Measurements from ENCODE around the gene B4GALNT3.

Gene B4GALNT3

DNA sequence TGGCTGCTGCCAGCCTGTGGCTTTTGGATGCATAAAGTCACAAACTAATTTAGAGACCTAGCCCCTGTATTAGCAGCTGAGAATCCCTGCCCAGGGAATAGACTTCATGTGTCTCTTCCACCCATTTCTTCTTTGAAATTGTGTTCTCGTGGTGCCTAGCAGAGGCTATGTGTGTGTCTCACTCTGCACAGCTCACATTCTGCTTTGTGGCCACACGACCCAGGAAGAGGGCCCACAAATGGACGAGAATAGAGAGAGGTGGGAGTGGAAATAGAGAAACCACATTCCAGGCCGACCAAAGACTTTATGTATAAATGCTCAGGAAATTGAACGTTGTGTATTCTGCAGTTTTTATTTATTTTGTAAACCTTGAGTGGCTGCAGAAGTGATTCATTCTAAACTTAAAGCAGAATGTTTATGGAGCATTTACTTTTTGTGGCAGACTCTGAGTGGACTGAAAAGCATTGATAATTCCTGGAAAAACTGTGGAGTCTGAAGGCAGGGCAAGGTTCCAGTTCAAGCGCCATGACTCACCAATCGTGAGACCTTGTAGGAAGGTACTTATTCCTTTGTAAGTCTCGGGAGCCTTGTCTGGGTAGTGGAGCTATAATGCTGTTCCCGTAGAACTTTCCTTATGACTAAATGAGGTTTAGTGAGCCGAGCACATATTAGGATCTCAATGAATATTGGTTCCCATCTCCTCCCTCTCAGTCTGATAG is 9.1 kb downstream of the B4GALNT3 start:
- FAIRE-seq, result no peak

DNA sequence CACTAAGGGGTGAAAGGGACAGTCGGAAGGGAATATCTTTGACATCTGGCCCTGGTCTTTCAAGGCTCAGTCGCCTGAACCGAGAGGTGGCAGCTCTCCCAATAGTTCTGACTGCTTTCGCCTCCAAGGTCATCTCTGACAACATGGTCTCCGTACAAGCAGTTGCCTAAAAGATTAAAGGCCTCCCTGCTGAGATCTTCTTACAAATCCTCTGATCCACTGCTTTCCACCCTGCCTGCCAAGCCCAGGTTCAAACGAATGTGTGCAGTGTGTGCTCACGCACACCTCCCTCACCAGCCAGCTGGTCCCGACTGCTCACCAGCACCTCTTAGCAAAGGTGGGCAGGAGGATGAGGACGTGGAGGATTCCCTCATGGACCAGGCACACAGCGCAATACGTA is 10.4 kb downstream of the B4GALNT3 start:
- no peak for FAIRE-seq

DNA sequence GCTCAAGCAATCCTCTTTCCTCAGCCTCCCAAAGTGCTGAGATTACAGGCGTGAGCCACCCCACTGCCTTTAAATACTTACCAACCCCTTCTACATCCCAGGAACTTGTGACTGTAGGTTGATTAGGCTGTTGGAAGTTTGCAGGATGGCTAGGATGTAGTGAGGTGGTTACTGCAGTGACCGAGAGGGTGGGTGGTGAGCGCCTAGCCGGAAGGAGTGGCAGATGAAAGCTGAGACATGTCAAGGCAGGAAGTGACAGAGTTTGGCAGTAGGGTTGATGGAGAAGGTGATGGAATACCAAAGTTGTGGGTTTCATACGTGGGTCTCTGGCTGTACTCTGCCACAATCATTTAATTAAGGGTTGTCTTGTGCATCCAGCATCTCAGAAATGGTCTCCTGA is 13.5 kb downstream of the B4GALNT3 start:
- FAIRE-seq, result no peak

DNA sequence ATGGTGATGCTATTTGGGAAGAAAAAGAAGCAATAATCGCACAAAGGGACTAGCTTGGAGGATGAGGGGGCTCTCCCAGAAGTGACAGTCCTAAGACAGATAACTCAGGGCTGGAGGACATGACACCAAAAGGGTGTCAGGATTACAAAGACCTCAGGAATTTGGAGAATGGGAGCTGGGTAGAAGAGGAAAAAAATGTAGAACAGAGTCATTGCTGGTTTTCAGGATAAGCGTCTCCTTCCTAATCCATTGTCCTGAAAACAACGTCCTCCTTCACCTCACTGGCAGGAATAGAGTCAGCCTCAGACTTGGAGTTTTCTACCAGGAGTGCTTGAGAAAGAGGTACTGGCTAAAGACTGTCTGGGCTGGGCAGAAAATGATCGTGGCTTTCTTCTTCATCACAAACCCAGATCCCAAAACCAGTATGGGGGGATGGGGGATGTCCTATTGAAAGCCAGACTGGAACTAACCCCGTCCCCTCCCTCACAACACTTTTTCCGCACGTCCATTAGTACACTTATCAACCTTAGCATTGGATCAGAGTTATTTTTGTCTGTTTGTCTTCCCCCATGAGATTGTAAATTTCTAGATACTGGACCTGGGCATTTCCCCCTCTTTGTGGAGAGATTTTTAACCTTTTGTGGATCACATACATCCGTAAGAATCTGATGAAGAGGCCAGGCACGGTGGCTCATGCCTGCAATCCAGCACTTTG is 14.3 kb downstream of the B4GALNT3 start:
- no peak for FAIRE-seq

DNA sequence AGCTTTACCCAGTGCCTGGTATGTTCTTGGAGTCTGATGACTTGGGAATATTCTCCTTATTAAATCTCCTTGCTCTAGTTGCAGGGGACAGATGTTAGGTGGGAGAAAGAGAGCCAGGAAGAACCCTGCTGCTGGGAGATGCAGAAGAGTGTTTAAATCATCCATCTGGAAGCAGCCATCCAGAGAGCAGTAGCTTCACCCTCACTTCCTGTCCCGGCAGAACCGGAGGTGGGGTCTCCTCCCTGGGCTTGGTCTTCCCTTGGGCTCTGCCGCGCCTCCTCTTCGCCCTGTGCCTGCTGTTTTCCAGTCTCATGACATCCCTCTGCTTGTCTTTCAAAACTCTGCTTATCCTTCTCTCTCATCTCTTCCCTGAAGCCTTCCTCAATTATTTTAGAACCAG is 15.5 kb downstream of the B4GALNT3 start:
- FAIRE-seq, result no peak

DNA sequence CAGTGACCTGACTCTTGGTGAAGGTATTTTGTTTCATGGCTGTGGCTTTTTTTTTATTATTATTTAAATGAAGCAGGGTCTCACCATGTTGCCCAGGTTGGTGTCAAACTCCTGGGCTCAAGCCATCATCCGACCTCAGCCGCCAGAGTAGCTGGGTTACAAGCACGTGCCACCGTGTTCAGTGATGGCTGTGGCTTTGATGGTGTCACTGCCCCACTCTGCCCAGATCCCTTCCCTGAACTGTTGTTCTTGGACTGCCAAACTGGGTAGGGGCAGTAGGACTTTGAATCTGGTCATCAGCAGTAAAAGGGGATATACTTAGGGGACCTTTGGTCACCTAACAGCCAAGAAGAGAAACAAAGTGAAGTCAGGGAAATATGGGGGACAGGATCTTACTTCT is 19.4 kb downstream of the B4GALNT3 start:
- no peak for FAIRE-seq

DNA sequence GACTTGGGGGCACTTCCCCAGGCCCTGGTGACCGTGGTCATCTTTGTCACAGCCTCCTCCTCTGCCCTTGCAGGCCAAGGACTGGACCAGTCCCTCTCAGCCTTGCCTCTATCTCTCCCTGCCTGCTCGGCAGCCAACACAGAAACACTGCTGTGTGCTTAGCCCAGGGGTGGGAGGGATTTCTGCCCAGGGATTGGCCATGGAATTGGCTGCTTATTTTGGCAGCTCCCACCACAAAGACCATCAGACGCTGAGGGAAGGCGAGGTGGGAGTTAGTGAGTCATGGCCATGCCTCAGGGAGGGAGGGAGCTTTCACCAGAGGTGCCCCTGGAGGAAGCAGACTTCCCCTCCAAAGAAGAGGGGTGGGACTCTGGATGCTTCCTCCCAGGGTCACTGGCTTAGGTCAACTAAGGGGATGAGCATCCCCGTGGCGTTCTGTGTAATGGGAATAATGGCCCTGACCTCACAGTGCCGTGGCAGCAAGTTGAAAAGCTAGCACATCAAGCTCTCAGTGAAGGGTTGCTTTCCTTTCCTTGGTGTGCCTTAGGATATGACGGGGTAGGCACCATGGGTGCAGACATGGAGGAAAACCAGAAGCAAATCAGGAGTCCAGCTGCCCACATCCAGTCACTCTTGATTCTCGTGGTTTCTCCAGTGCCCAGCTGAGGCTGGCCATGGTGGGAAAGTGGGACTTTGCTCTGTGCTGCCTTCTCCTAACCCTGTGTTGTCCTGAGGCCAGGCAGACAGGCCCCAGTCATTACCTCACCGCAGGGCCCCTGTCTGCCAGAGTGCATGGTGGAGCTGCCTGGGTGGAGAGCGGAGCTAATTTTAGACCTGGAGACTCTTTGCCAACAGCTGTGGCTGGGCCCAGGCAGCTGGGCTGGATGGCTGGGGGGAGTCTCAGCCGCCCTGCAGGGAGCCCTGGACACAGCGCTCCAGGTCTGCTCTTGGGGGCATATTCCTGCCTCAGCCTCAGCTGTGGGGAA is 21.4 kb downstream of the B4GALNT3 start:
- FAIRE-seq, result no peak

DNA sequence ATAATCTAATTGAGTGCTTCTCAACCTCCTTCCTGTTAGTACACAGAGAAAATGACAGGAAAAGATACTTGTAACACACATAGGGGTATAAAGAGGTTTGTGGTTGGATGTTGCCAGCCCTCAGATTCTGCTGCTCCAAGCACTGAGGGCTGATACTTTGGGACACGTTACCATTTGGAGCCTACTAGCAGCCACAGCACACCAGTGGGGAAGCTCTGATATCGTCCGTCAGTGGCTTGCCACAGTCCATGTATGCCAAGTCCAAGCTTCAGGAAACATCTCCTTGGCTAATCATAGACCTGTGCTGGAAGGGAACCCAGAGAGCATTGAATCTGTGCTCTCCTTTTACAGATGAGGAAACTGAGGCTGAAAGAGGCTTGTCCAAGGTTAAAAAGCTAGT is 22.3 kb downstream of the B4GALNT3 start:
- no peak for FAIRE-seq

DNA sequence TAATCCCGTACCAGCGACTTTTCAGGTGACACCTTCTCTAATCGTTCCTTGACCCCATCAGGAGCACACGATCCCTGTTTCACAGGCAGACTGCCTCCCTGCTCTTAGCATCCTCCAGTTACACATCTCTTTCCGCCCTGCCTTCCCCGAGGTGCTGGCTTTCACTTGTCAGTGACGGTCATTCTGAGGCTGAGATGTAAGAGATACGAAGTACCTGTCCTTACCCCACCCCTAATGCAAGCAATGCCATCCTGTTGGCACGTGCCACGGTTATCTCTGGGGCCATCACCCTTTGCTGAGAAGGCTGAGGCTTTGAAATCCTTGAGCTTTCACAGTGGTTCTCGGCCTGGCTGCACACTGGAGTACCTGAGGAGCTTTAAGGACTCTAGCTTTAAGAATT is 24.4 kb downstream of the B4GALNT3 start:
- FAIRE-seq, result no peak

DNA sequence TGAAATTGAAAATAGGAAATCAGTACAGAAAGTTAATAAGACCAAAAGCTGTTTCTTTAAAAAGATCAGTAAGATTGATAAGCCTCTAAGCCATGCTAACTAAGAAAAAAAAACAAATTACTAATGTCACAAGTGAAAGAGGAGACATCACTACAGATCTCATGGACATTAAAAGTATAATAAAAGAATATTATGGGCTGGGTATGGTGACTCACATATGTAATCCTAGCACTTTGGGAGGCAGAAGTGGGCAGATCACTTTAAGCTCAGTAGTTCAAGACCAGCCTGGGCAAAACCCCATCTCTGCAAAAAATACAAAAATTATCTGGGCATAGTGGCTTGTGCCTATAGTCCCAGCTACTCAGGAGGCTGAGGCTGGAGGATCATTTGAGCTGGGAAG is 30.5 kb downstream of the B4GALNT3 start:
- FAIRE-seq, result no peak

DNA sequence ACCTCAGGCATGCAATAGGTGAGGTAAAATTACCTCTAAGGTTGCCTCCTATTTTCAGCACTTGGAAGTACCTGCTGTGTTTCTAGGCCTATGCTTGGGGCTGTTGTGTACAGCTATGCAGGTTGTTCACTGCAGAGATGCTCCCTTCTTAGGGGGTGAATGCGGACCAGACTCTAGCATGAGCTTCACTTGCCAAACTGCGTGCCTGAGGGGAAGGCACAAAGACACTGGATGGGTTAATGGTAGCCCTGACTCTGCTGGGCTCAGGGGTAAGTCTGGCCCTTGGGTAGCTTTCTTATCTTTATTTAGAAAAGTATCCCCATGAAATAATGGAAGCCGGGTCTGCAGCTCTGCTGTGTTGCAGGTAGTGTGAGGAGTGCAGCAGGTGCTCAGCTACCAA is 35.7 kb downstream of the B4GALNT3 start:
- no peak for FAIRE-seq

DNA sequence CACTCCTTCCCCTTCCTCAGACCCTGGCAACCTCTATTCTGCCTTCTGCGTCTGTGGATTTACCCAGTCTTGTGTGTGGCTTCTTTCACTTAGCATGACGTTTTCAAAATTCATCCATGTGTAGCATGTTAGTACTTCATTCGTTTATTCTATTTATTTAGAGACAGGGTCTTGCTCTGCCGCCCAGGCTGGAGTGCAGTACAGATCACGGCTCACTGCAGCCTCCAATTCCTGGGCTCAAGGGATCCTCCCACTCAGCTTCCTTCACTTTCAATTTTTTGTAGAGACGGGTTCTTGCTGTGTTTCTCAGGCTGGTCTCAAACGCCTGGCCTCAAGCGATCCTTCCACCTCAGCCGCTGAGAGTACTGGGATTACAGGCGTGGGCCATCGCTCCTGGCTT is 37.0 kb downstream of the B4GALNT3 start:
- FAIRE-seq, result no peak

DNA sequence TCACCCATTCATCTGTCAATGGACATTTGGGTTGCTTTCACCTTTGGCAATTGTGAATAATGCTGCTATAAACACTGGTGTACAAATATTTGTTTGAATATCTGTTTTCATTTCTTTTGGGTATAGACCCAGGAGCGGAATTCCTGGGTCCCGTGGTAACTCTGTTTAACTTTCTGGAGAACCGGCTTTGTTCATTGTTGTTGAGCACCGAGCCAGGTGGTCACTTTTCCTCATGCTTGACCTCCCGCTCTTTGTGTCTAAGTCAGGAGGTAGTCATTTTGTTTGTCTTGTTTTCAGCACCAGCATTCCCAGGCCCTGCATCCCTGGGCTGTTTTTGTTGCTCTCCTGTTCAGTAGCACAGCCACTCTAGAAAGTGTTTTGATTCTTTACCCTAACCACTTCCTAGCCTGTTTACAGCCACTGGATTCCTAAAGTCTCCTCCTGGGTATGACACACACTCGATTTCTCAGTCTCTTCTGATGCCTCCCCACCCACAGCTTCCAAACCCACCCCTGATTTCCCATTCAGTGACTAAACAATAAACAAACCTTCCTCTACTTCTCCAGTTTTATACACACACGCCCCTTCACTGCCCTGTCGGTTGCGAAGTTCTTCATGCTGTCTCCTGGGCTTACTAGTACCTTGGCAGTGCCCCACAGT is 37.9 kb downstream of the B4GALNT3 start:
- FAIRE-seq, result no peak

DNA sequence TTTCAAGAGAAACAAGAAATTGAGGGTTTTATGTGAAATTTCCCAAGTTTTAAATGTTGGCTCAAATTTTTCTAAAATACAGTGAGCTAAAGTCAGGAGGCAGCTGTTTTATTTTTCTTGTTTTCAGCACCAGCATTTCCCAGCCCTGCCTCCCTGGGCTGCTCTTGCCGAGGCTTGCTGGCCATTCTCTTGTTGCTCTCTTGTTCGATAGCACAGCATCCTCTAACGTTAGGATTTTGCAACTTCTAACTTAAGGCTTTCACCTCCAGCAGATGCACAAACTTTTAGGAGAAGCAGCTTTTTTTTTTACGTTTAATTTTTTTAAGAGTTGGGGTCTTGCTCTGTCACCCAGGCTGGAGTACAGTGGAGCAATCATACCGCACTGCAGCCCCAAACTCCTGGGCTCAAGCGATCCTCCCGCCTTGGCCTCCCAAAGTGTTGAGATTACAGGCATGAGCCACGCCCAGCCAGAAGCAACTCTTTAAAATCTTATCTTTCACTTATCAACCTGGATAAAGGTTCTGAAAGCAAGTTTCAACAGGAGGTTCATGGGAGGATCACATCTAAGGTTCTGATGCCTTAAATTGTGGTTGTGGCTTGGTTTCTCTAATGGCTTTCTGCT is 40.2 kb downstream of the B4GALNT3 start:
- no peak for FAIRE-seq

DNA sequence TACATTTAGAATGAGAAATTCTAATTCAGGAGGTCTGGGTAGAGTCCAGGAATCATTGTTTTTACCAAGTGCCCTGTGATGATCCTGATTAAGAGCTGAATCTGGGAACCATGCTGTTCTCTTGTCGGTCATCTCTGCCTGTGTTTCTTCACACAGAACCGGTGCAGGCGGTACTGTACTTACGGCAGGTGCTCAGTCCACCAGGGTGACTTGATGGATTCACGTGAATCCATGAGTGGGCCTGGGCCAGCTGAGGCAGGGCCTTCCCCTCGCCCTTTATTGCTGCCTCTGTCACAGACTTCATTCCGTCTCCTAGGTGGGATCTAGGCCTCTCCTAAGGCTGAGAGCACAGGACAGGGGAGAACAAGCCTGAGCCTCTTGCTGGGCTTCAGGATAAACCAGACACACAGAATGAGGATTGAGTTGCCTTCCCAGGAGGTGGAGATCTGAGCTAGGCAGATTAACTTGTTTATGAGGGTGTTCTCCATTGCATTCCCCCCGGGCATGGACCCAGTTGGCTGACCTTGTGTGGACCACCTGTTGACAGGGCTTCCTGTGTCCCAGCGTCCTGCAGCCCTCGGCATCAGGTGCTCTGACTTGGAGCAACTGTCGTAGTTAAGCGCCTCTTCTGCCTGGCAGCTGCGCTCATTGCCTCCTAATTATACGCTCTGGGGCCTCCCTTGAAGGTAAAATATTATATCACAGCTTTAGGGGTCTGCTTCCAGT is 42.1 kb downstream of the B4GALNT3 start:
- FAIRE-seq, result no peak

DNA sequence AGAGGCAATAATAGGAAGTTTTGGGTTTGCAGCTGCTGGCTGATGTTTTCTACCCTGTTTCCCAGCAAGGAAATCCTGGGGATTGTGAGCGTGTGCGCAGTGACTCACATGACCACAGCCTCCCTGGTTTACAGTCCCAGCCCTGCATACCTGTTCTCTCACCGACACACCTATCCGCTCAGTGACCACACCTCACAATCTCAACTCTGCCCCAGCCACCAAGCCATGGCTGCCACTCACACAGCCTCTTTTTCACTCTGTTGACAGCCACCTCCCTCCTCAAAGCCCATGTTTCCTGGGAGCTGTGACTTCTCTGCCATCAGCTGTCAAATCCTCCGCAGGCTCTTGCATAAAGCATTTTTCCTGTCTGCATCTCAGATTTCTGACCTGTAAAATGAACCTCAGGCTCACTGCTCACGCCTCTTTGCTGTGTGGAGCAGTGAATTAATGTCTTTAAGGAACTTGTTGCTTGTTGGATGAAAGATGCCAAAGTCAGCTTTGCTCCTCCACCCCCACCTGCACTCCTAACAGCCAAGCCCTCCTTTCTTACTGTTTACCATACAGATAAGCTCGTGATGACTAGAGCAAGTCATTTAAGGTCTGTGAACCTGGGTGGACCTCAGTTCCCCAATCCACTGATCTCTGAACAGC is 43.5 kb downstream of the B4GALNT3 start:
- FAIRE-seq, result no peak

DNA sequence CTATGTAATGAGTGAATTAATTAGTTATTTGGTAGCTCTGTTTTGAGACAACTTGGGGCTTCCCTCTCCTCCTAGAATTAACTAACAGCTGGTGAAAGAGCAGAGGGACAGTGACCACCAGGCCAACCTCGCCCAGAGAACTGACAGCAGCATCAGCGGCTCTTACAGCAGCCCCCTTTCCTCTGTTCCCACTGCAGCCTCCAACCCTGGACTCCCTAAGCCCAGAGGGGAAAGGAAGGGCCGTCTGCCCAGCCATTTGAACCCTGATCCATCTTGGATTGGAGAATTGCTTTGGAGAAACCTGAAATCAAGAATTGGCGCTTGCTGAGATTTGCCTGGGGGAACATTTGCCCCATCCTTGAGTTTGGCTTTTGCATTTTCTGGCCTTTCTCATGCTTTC is 45.5 kb downstream of the B4GALNT3 start:
- FAIRE-seq, result no peak

DNA sequence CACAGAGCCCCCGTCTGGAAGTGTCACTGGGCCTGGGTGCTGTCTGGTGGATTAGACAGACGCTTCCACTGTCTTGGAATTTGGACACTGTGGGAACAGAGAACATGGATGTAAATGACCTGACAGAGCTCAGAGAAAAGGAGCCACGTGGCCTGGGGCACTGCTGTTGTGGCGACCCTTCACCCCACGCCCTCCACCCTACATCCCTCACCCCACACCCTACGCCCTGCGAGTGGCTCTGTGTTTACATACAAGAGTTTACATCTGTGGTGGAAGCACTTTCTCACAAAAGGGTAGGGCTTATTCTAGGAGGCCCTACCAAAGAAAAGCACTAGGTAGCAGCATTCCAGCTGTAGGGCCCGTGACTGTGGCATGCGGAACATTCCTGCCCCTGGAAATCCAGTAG is 47.7 kb downstream of the B4GALNT3 start:
- FAIRE-seq, result no peak

DNA sequence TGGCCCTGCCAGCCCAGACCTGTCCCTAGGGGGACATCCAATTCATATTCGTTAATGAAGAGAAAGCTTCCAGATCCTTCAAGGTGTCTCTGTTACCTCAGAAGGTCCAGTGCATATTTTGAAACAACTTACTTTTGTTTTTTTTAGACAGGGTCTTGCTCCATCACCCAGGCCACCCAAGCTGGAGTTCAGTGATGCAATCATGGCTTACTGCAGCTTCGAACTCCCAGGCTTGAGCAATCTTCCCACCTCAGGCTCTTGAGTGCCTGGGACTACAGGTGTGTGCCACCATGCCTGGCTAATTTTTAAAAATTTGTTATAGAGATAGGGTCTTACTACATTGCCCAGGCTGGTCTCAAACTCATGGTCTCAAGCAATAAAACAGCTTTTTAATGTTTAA is 48.4 kb downstream of the B4GALNT3 start:
- FAIRE-seq, result no peak

DNA sequence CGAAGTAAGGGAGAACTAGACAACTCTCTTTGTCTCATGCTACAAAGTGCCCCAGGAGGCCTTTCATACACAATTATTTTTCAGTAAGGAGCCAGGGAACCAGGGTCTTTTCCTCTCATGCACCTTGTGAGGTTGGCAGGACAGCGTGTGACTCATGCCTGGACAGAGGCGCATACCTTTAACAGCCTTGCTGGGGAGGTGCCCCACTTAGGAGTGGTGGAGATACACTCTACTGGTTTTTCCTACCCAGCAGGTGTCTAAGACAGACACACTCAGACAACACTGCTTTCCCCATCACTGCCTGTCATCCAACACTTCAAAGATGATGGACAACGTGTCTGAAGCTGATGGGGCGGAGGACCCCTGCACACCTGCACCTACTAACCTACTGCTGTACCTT is 49.1 kb downstream of the B4GALNT3 start:
- no peak for FAIRE-seq

DNA sequence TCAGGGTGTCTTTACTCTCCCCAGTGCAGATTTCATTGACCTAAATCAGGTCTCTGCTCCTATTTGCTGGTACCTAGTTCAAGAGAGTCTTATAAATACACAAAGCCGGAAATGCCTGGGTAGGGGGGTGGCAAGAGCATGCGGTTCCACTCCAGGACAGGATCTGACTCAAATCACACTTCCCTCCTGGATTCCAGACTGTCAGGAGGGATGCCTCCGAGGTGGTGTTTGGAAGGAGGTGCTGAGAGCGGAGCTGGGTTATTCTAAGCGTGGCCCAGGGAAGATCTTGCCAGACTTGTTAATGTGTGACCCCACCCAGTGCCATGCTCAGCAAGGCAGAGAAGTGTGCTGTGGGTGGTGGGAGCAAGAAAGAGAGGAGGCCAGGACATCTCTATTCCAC is 49.8 kb downstream of the B4GALNT3 start:
- FAIRE-seq, result no peak
